ENCODE measurements around the gene ABCC1.

The ABCC1 gene

DNA sequence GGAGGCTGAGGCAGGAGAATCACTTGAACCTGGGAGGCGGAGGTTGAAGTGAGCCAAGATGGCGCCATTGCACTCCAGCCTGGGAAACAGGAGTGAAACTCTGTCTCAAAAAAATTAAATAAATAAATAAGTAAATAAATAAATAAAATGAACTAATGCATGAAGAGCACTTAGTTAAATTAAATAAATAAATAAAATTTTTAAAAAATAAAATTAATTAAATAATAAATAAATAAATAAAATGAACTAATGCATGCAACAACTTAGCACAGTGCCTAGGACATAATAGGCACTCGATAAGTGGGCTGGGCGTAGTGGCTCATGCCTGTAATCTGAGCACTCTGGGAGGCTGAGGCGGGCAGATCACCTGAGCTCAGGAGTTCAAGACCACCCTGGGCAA is 45.5 kb upstream of the ABCC1 start:
- no peak for TF ChIP-seq EZH2 (IDR thresholded peaks at IDR 0.05; ENCODE audit: borderline replicate concordance, low read depth, low read length, severe bottlenecking)
- TF ChIP-seq, protein P1, sequence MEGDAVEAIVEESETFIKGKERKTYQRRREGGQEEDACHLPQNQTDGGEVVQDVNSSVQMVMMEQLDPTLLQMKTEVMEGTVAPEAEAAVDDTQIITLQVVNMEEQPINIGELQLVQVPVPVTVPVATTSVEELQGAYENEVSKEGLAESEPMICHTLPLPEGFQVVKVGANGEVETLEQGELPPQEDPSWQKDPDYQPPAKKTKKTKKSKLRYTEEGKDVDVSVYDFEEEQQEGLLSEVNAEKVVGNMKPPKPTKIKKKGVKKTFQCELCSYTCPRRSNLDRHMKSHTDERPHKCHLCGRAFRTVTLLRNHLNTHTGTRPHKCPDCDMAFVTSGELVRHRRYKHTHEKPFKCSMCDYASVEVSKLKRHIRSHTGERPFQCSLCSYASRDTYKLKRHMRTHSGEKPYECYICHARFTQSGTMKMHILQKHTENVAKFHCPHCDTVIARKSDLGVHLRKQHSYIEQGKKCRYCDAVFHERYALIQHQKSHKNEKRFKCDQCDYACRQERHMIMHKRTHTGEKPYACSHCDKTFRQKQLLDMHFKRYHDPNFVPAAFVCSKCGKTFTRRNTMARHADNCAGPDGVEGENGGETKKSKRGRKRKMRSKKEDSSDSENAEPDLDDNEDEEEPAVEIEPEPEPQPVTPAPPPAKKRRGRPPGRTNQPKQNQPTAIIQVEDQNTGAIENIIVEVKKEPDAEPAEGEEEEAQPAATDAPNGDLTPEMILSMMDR (IDR thresholded peaks at IDR 0.05; ENCODE audit: borderline replicate concordance, extremely low read depth, low read length, poor library complexity, severe bottlenecking): no peak
- H3K9me3 ChIP-seq (ENCODE audit: insufficient read depth, low read length, severe bottlenecking): peaks cover 3% of the 10 kb centered on the region
- H3K27me3 ChIP-seq (ENCODE audit: insufficient read depth, low read length, poor library complexity): no peaks in the 10 kb centered on the region
- H3K27ac ChIP-seq (ENCODE audit: low read length): no peak overlapping the region
- H4K20me1 ChIP-seq (ENCODE audit: insufficient read depth, low read length): no peaks in the 10 kb centered on the region
- H3K4me2 ChIP-seq (ENCODE audit: insufficient read depth, low read length): no peak overlapping the region
- H2AFZ ChIP-seq (ENCODE audit: low read depth, low read length): no peak overlapping the region
- H3K4me1 ChIP-seq (ENCODE audit: insufficient read depth, low read length): no peaks in the 10 kb centered on the region
- no peak overlapping the region for H3K9ac ChIP-seq (ENCODE audit: low read depth, low read length)
- H3K79me2 ChIP-seq (ENCODE audit: insufficient read depth, low read length): no peaks in the 10 kb centered on the region
- no peak for ATAC-seq (ENCODE audit: insufficient read depth, low read depth)
- DNase-seq: no peak
- H3K4me3 ChIP-seq (ENCODE audit: low read depth in 1 of 2, low read length in 2 of 2): no peak overlapping the region
- H3K36me3 ChIP-seq (ENCODE audit: insufficient read depth, low read length): no peaks in the 10 kb centered on the region

DNA sequence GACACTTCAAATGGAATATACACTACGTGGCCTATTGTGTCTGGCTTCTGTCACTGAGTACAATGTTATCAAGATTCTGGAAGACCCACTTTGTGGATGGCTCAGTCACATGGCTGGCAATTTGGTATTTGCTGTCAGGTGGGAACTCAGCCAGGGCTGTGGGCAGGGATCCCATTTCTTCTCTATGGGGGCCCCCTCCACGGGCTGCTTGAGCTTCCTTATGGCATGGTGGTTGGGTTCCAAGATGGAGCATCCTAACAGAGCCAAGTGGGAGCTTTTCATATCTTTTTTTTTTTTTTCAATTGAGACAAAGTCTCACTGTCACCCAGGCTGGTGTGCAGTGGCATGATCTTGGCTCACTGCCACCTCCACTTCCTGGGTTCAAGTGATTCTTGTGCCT is 43.0 kb upstream of the ABCC1 start:
- no peaks in the 10 kb centered on the region for H3K27me3 ChIP-seq (ENCODE audit: insufficient read depth, low read length, poor library complexity)
- no peak overlapping the region for H3K4me2 ChIP-seq (ENCODE audit: insufficient read depth, low read length)

DNA sequence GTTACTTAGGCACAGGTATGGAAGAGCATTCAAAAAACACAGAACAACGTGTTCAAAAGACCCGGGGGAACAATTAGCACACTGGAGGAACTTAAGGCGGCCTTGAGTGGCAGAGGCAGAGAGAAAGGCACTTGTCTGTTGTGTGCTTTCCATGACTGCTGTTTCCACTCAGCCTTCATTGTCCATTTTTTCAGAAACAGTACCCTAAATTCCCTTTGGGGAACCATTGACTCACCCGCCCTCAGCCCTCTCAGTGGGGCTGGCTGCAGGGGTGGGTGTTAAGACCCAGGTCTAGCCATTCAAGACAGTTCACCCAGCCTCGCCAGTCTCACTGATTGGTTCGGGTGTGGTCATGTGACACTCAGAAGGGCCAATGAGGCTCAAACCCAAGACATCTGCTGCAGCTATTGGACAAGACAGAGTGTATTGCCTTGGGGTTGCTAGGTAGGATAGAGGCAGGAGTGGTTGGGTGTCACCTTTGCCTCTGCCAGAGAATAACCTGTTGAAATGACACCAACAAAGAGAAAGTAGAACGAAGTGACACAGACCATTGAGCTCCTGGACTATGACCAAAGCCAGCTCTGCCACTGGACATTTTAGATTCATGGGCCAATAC is 41.4 kb upstream of the ABCC1 start:
- Histone ChIP-seq H3K9ac (ENCODE audit: low read depth, low read length) (no peak overlapping the region), H3K27ac (ENCODE audit: low read length) (no peak overlapping the region), H3K4me1 (ENCODE audit: insufficient read depth, low read length) (peaks cover 9% of the 10 kb centered on the region), H3K36me3 (ENCODE audit: insufficient read depth, low read length) (no peaks in the 10 kb centered on the region), H4K20me1 (ENCODE audit: insufficient read depth, low read length) (no peaks in the 10 kb centered on the region), H3K4me3 (ENCODE audit: low read depth in 1 of 2, low read length in 2 of 2) (no peak overlapping the region), H3K27me3 (ENCODE audit: insufficient read depth, low read length, poor library complexity) (no peaks in the 10 kb centered on the region), H3K9me3 (ENCODE audit: insufficient read depth, low read length, severe bottlenecking) (peaks cover 3% of the 10 kb centered on the region), H3K4me2 (ENCODE audit: insufficient read depth, low read length) (no peak overlapping the region), H3K79me2 (ENCODE audit: insufficient read depth, low read length) (no peaks in the 10 kb centered on the region), H2AFZ (ENCODE audit: low read depth, low read length) (no peak overlapping the region)
- no peak for TF ChIP-seq EZH2 (IDR thresholded peaks at IDR 0.05; ENCODE audit: borderline replicate concordance, low read depth, low read length, severe bottlenecking)
- TF ChIP-seq, protein P1 (IDR thresholded peaks at IDR 0.05; ENCODE audit: borderline replicate concordance, extremely low read depth, low read length, poor library complexity, severe bottlenecking): no peak
- ATAC-seq (ENCODE audit: insufficient read depth, low read depth) (peak; percentile 66; the same call in 2 of the 3 replicates), DNase-seq (peak; percentile 25)

More for the DNA sequence above, 43.0 kb upstream of the ABCC1 start:
- H3K4me3 ChIP-seq (ENCODE audit: low read depth in 1 of 2, low read length in 2 of 2): no peak overlapping the region
- no peaks in the 10 kb centered on the region for H3K79me2 ChIP-seq (ENCODE audit: insufficient read depth, low read length)
- no peak overlapping the region for H2AFZ ChIP-seq (ENCODE audit: low read depth, low read length)
- H3K36me3 ChIP-seq (ENCODE audit: insufficient read depth, low read length): no peaks in the 10 kb centered on the region
- TF ChIP-seq, protein P1 (IDR thresholded peaks at IDR 0.05; ENCODE audit: borderline replicate concordance, extremely low read depth, low read length, poor library complexity, severe bottlenecking): no peak
- TF ChIP-seq EZH2 (IDR thresholded peaks at IDR 0.05; ENCODE audit: borderline replicate concordance, low read depth, low read length, severe bottlenecking): no peak
- H4K20me1 ChIP-seq (ENCODE audit: insufficient read depth, low read length): no peaks in the 10 kb centered on the region
- H3K9ac ChIP-seq (ENCODE audit: low read depth, low read length): no peak overlapping the region
- DNase-seq (no peak), ATAC-seq (ENCODE audit: insufficient read depth, low read depth) (no peak)
- no peak overlapping the region for H3K27ac ChIP-seq (ENCODE audit: low read length)
- peaks cover 3% of the 10 kb centered on the region for H3K9me3 ChIP-seq (ENCODE audit: insufficient read depth, low read length, severe bottlenecking)
- H3K4me1 ChIP-seq (ENCODE audit: insufficient read depth, low read length): no peaks in the 10 kb centered on the region

Data from DND-41 (cell line).